ENCODE data around the gene CCDC192.

CCDC192 gene

GRCh38 chr5:127943061-127943371, 239.8 kb downstream of the CCDC192 start:
- DNase-seq (ENCODE audit: extremely low read depth in 1 of 2, low read depth in 1 of 2): no peak

DNA sequence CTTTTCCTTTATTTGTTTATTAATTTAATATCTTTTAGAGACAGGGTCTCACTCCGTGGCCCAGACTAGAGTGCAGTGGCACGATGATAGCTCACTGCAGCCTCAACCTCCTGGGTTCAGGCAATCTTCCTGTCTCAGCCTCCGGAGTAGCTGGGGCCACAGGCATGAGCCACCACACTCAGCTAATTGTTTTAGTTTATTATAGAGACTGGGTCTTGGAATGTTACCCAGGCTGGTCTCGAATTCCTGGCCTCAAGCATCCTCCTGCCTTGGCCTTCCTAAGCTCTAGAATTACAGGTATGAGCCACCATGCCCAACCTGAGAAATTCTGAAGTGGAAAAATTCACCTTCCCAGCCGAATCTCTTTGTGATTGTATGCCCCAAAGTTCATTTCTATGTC, 240.9 kb downstream of the CCDC192 start:
- DNase-seq (ENCODE audit: extremely low read depth in 1 of 2, low read depth in 1 of 2): no peak

DNA sequence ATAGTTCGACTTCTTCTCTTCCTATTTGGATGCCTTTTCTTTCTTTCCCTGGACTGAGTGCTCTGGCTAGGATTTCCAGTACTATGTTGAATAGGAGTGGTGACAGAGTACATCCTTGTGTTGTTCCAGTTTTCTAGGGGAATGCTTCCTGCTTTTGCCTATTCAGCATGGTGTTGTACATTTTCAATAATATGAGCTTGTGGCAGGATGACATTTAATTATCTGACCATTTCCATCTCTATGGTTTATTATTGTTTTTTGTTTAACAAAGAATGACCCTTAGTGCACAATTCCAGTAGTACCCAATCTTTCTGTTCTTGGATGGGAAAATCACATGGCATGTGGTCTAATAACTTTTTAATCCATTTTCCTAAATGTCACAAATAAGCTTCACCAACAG, 244.8 kb downstream of the CCDC192 start:
- no peak for DNase-seq (ENCODE audit: extremely low read depth in 1 of 2, low read depth in 1 of 2)

- no peak for DNase-seq (ENCODE audit: extremely low read depth in 1 of 2, low read depth in 1 of 2)
Measured at GRCh38 chr5:127950707-127951391, 247.7 kb downstream of the CCDC192 start.

DNA sequence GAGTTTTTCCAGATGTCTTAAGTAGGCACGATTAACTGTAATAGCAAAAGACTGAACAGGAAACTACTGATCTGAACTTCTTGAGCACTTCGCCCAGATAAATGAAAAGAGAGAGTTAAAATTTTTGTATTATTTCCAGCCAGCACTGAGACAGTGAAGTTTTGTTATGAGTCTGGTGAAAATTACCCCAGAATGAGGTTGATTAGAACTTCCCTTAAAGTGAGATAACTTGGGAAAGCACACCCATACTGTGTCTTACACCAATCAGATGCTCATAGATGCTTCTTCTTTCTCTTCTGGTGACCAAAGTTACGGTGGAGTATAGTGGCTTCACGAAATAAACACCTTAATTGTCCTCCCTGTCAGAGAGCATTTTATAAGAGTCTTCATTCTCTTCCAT, 248.6 kb downstream of the CCDC192 start:
- no peak for DNase-seq (ENCODE audit: extremely low read depth in 1 of 2, low read depth in 1 of 2)

- DNase-seq (ENCODE audit: extremely low read depth in 1 of 2, low read depth in 1 of 2): no peak
Measured at GRCh38 chr5:127957183-127957582, 254.0 kb downstream of the CCDC192 start.

DNA sequence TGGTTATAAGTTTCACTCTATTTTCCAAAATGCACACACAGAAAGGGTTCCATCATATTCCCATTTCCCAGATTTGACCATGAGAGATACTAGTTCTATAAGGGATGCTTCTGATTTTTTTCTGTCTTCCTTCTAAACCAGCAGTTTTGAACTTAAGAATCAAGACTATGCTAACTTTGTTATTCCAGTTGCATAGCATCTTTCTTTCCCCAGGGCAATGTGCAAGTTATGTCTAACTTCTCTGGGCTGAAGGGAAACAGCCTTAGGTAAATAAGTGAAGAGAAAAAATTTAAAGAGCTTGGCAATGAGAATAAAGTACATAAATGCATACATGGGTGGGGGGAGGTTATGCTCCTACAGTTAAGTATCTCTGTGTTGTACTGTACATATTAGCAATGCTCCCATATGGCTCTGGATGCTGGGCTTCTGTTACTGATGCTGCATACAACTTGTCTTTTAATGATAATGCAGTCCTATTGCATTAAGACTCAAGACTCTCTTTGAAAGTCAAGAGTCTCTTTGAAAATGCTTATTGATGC, 254.6 kb downstream of the CCDC192 start:
- no peak for DNase-seq (ENCODE audit: extremely low read depth in 1 of 2, low read depth in 1 of 2)

- no peak for DNase-seq (ENCODE audit: extremely low read depth in 1 of 2, low read depth in 1 of 2)
Measured at GRCh38 chr5:127958421-127959011, 255.3 kb downstream of the CCDC192 start.

DNA sequence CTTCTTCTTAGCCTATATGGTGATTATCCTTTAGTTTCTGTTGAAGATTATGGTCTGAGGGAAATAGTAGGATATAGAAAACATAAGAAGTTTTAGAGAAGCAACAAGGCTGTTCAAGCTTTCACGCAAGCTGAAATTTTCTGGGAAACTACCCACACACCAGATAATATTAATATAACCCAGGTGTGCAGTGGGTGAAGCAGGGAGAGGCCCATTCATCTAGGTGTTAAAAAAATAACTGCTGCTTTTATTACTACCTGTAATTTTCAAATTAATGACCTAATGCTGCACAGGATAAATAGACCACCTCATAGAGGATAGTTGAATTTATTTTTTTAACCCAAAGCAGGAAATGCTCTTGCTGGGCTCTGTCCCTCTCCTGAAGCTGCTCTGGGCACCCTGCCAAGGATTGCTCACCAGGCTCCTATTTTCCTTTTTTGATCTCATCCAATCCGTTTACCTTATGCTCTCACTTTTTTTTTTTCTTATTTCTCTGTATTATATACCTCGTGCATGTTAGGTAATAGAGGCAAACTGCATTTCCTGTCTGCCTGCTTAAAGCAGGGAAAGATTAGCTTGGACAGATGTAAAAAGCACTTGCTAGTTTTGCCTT, 256.1 kb downstream of the CCDC192 start:
- DNase-seq (ENCODE audit: extremely low read depth in 1 of 2, low read depth in 1 of 2): no peak

GRCh38 chr5:127960270-127960691, 257.1 kb downstream of the CCDC192 start:
- no peak for DNase-seq (ENCODE audit: extremely low read depth in 1 of 2, low read depth in 1 of 2)

- no peak for DNase-seq (ENCODE audit: extremely low read depth in 1 of 2, low read depth in 1 of 2)
Measured at GRCh38 chr5:127961006-127961762, 258.0 kb downstream of the CCDC192 start.

DNA sequence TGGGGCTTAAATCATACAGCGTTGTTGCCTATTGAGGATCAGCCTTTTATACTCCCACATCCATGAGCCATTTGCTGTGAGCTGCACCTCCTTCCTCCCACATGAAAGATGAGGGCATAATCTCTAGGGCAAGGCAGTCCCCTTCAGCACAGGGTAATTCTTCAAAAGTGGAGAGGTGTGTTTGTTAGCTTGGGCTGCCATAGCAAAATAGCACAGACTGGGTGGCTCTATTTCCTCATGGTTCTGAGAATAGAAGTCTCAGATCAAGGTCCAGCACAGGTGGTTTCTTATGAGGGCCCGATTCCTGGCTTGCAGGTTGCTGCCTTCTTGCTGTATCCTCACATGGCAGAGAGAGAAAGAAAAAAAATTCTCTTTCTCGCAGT, 258.6 kb downstream of the CCDC192 start:
- DNase-seq (ENCODE audit: extremely low read depth in 1 of 2, low read depth in 1 of 2): no peak

GRCh38 chr5:127962491-127962890, 259.3 kb downstream of the CCDC192 start:
- no peak for DNase-seq (ENCODE audit: extremely low read depth in 1 of 2, low read depth in 1 of 2)

DNA sequence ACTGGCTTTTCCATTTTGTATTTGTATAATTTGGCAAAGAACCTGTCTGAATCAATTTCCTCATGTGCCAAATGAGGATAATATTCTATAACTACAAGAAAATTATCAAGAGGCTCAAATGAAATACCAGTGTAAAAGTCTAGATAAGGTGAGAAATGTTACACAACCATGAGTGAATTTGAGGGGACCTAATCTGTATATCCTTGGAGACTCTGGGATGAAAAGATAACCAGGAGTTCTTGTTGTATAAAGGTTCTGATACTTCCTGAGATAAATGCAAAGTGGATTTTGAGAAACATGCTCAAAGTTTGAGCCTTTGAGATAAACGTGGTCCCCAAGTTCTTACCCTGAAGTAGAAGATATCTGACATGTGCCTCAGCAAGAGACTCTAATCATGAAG, 260.0 kb downstream of the CCDC192 start:
- no peak for DNase-seq (ENCODE audit: extremely low read depth in 1 of 2, low read depth in 1 of 2)

DNA sequence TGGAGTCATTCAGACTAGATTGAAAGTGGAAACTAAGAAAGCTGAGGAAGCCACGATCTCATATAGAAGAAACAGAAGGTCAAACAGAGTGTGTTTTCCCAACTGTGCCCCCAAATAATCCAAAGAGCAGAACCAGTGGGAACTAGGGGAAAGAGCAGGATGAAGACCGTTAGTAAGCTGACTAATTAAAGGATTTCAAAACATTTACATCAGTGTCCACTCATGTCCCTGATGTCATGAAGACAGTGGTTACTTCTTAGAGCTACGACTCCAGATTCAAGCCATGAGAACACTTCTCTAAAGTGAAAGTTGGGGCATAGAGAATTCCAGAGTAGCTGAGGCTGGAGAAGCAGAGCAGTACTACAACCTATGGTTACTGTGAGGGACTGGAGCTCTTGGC, 260.7 kb downstream of the CCDC192 start:
- DNase-seq (ENCODE audit: extremely low read depth in 1 of 2, low read depth in 1 of 2): no peak

- no peak for DNase-seq (ENCODE audit: extremely low read depth in 1 of 2, low read depth in 1 of 2)
Measured at GRCh38 chr5:127967323-127967982, 264.3 kb downstream of the CCDC192 start.

- DNase-seq (ENCODE audit: extremely low read depth in 1 of 2, low read depth in 1 of 2): no peak
Measured at GRCh38 chr5:127967983-127968592, 264.9 kb downstream of the CCDC192 start.

DNA sequence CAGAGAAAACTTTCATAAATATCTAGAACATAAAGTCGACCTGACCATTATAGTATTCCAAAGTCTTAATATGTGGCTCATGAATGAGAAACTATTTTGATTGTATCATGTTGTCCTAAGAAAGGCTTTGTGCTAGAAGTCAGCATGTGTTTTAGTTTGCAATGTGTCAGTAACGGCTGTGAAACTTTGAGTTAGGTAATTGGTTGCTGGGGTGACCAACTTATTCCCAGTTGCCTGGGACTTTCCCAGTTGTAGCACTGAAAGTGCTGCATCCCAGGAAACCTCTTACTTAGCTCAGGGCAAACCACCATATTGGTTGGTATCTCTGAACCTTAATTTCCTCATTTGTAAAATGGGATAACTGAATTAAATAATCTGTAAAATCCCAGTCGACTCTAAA, 265.8 kb downstream of the CCDC192 start:
- DNase-seq (ENCODE audit: extremely low read depth in 1 of 2, low read depth in 1 of 2): no peak

- DNase-seq (ENCODE audit: extremely low read depth in 1 of 2, low read depth in 1 of 2): no peak
Measured at GRCh38 chr5:127969651-127970050, 266.5 kb downstream of the CCDC192 start.

DNA sequence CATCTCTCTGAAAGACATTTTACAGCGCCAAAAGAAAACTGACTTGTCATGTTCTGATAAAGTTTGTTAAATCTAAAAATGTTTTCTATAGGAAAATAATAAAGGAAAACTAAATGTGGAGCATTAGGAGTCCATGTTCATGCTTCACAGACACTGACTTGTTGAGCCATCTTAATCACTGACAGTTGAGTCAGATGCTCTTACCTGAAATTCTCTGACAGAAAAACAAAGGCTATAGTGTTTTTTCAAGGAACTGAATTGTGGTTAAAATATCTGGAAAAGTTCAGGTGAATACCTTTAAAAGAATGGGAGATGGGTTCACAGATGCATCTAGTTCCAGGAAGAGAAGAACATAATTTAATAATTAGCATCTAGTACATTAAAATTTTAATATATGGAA, 266.9 kb downstream of the CCDC192 start:
- no peak for DNase-seq (ENCODE audit: extremely low read depth in 1 of 2, low read depth in 1 of 2)

Measured in stimulated activated CD8-positive, alpha-beta memory T cell treated with anti-CD3 and anti-CD28 coated beads, Interleukin-7, amount 100 ng/mL, for 48 hours (primary cell).